GM18867 (cell line): ENCODE measurements around the gene ZKSCAN1.
"Not testable (repeated sequence)": the region's sequence is repeated elsewhere in the genome, so short reads cannot be mapped to it uniquely, and the experiment has no call there.

ENCODE experiments used
- ATAC-seq: cut with Tn5 transposase; IDR thresholded peaks from one replicate; pipeline ENCODE4 v1.9.1; 2021; ENCODE audit warnings: mild to moderate bottlenecking, moderate library complexity; ENCODE audit not compliant: unreplicated experiment

ZKSCAN1 gene

GRCh38 chr7:100000239-100000638, 15.2 kb upstream of the ZKSCAN1 start:
- ATAC-seq: no peak

GRCh38 chr7:100003711-100004661, 11.4 kb upstream of the ZKSCAN1 start:
- no peak for ATAC-seq

DNA sequence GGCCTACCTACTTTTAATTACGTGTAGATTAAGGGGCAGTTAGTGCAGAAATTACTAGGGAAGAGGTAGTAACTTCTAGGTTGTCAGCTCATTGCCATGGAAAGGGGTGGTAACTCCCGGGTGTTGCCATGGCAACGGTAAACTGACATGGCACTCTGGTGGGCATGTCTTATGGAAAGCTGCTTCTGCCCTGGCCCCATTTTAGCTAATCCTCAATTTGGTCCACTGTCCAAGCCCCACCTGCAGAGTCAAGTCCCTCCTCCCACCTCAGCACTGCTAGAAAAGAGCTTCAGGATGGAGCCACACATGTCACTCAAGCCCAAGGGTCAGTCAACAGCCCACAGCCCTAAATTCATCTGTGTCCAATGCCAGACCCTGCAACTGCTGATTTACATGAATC, 7.5 kb upstream of the ZKSCAN1 start:
- no peak for ATAC-seq

DNA sequence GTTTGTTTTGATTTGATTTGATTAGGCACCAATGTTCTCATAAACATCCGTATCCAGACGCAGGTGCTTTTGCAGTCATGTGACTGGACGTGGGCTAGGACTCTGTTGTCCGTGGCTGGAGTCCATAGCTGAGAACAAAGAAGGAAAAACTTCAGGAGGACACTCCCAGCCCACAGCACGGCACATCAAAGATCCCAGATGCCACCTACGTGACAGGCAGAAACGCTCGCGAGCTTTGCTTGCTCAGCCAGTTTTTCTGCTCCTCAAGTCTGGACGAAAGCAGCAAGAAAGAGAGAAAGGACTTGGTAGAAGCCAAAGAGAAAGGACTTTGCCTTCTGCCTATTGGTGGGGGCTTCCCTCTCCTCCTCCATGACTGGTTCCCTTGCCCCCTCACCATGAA, 6.9 kb upstream of the ZKSCAN1 start:
- no peak for ATAC-seq

- not testable (repeated sequence) for ATAC-seq
Measured at GRCh38 chr7:100009952-100010351, 5.4 kb upstream of the ZKSCAN1 start.

DNA sequence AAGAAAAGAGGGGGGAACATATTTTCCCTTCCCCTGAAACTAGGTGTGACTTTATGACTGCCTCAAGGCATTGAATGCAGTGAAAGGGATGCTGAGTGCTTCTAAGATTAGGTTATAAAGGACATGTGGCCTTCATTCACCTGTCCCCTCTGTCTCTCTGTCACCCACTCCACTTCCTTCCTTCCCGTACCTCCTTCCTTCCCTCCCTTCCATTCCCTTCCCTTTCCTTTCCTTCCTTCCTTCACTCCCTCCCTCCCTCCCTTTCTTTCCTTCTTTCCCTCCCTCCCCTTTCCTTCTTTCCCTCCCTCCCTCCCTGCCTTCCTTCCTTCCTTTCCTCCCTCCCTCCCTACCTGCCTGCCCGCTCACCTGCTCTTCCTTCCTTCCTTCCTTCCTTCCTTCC, 4.5 kb upstream of the ZKSCAN1 start:
- ATAC-seq: no peak

DNA sequence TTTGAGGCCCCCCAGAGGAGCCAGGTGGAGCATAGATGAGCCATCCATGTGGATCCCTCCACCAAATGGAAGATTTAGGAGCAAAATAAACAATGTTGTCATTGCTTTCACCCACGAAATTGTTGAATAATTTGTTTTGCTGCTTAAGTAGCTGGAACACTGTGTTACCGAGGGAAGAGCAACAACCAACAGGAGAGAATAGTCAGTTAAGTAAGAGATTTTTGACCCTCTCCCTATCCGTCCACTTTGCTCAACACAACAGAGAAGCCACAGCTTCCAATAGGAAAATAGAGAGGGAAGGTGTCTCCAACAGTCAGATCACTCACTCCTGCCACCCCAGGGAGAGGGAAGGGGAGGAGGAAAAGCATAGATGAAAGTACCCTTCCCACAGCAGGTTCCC, 3.9 kb upstream of the ZKSCAN1 start:
- ATAC-seq: no peak

GRCh38 chr7:100012385-100013327, 2.7 kb upstream of the ZKSCAN1 start:
- not testable (repeated sequence) for ATAC-seq

DNA sequence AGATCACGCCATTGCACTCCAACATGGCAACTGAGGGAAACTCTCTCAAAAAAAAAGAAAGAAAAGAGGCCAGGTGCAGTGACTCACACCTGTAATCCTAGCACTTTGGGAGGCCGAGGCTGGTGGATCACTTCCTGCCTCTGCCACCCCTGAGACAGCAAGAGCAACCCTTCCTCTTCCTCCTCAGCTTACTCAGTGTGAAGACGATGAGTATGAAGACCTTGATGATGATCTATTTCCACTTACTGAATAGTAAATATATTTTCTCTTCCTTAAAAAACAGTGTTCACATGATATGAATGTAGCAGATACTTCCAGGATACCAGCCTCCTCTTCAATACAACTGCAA, 2.1 kb upstream of the ZKSCAN1 start:
- ATAC-seq: no peak

DNA sequence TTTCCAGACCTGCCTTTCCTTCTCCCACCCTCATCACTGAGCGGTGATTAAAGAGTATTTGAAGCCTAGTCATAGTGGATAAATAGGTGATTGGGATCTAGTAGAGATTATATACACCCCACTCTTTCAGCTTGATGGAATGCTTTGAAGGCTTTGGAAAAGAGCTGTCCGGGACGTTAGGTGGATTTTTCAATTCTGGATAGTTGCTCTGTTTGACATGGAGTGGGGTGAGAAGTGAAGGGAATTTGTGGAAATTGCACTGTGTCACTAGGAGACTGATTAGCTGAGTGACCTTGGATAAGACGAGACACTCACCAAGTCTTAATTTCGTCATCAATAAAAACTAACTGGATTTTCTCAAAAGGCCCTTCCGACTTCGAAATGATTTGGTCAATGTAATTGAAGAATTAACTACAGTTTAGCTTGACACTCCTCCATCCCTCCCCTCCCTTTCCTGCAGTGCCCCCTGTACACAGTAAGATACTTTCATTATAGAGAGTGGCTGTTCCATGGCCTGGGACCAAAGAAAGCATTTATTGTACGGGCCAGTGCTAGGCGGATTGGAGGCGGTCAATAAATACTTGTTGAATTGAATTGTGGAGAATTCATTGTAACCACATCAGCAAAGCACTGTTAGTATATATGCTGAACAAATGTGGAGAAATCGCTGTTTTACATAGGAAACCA, 962 bp downstream of the ZKSCAN1 start:
- ATAC-seq: no peak

GRCh38 chr7:100017300-100017699, 1.9 kb downstream of the ZKSCAN1 start:
- no peak for ATAC-seq

DNA sequence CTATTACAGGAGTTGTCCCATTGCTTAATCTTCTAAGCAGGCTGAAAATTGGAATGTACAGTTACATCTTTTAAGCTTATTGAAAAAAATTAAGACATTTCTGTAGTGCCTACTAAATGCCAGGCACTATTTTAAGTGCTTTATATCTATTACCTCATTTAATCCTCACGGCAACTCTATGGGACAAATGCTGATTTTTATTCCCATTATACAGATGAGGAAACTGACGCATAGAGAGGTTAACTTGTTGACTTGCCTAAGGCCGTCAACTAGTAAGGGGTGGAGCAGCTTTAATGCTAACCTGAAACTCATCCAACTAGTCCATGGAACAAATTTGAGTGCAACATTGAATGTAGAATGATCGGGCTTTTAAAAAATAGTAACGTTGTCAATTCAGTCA, 2.5 kb downstream of the ZKSCAN1 start:
- no peak for ATAC-seq

- no peak for ATAC-seq
Measured at GRCh38 chr7:100019908-100020307, 4.5 kb downstream of the ZKSCAN1 start.

DNA sequence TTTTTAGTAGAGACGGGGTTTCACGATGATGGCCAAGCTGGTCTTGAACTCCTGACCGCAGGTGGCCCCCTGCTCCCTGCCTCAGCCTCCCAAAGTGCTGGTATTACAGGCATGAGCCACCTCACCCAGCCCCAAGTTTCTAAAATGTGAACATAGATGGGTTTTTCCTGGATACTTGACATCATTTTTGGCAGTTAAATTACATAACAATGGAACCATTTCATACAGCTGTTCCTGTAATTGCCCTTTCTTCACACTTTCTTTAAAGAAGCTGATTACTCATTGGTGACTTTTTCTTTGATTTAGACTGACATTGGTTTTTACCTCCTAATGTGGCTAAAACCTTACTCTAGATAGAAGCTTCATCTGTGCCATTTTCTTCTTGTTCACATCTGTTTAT, 5.9 kb downstream of the ZKSCAN1 start:
- ATAC-seq: no peak

GRCh38 chr7:100022621-100023020, 7.2 kb downstream of the ZKSCAN1 start:
- no peak for ATAC-seq

DNA sequence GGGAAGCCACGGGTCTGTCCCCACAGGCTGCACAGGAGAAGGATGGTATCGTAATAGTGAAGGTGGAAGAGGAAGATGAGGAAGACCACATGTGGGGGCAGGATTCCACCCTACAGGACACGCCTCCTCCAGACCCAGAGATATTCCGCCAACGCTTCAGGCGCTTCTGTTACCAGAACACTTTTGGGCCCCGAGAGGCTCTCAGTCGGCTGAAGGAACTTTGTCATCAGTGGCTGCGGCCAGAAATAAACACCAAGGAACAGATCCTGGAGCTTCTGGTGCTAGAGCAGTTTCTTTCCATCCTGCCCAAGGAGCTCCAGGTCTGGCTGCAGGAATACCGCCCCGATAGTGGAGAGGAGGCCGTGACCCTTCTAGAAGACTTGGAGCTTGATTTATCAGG, 8.1 kb downstream of the ZKSCAN1 start:
- ATAC-seq: no peak

DNA sequence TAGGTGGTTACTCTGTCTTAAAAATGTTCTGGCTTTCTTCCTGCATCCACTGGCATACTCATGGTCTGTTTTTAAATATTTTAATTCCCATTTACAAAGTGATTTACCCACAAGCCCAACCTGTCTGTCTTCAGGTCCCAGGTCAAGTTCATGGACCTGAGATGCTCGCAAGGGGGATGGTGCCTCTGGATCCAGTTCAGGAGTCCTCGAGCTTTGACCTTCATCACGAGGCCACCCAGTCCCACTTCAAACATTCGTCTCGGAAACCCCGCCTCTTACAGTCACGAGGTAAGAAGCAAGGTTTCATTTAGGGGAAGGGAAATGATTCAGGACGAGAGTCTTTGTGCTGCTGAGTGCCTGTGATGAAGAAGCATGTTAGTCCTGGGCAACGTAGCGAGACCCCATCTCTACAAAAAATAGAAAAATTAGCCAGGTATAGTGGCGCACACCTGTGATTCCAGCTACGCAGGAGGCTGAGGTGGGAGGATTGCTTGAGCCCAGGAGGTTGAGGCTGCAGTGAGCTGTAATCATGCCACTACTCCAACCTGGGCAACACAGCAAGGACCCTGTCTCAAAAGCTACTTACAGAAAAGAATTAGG, 8.7 kb downstream of the ZKSCAN1 start:
- no peak for ATAC-seq

DNA sequence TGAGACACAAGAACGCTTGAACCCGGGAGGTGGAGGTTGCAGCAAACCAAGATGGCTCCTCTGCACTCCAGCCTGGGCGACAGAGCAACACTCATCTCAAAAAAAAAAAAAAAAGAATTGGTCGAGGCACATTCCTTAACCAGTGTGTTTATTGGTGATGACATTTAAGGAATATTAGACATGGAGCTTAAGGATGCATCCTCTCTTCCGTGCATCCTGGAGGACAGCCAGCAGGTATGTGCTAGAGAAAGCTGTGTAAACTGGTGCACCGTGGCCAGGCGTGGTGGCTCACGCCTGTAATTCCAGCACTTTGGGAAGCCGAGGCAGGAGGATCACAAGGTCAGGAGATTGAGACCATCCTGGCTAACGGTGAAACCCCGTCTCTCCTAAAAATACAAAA, 11.8 kb downstream of the ZKSCAN1 start:
- ATAC-seq: no peak

DNA sequence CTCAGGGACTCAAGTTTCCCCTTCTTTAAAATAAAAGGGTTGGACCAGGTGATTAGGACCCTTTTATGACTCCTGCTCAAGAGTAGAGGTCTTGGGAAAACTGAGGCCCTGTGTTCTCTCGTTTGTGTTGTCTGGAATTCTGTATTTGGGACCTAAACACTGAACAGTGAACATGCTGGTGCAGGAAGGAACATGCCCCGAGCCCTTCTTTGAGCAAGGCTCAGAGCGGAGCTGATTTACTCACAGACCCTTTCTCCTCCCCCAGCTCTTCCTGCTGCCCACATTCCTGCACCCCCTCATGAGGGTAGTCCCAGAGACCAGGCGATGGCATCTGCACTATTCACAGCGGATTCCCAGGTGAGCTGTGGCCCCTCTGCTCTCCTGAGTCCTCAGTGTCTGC, 14.2 kb downstream of the ZKSCAN1 start:
- ATAC-seq: no peak

- ATAC-seq: no peak
Measured at GRCh38 chr7:100033526-100033925, 18.1 kb downstream of the ZKSCAN1 start.
